ENCODE results near the gene DZIP1L.
A peak's percentile ranks its signal among the peaks of the same experiment; 100 is the strongest.

The DZIP1L gene

GRCh38 chr3:138119423-138119766, 4.0 kb upstream of the DZIP1L start:
- DNase-seq (ENCODE audit: extremely low read depth, insufficient read length): no peak
- Histone ChIP-seq H3K27me3 (replicated peaks; ENCODE audit: control insufficient read depth, insufficient read depth, low read length) (no peaks in the 10 kb centered on the region), H3K36me3 (ENCODE audit: control insufficient read depth, insufficient read depth, low read length) (no peaks in the 10 kb centered on the region), H3K4me3 (replicated peaks; ENCODE audit: low read depth, low read length) (no peak overlapping the region)
- TF ChIP-seq, protein P1, sequence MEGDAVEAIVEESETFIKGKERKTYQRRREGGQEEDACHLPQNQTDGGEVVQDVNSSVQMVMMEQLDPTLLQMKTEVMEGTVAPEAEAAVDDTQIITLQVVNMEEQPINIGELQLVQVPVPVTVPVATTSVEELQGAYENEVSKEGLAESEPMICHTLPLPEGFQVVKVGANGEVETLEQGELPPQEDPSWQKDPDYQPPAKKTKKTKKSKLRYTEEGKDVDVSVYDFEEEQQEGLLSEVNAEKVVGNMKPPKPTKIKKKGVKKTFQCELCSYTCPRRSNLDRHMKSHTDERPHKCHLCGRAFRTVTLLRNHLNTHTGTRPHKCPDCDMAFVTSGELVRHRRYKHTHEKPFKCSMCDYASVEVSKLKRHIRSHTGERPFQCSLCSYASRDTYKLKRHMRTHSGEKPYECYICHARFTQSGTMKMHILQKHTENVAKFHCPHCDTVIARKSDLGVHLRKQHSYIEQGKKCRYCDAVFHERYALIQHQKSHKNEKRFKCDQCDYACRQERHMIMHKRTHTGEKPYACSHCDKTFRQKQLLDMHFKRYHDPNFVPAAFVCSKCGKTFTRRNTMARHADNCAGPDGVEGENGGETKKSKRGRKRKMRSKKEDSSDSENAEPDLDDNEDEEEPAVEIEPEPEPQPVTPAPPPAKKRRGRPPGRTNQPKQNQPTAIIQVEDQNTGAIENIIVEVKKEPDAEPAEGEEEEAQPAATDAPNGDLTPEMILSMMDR (IDR thresholded peaks at IDR 0.05; ENCODE audit: insufficient read depth, low read length, poor library complexity, severe bottlenecking): no peak

- DNase-seq (ENCODE audit: extremely low read depth, insufficient read length): no peak
- no peak overlapping the region for H3K4me3 ChIP-seq (replicated peaks; ENCODE audit: low read depth, low read length)
- TF ChIP-seq, protein P1 (IDR thresholded peaks at IDR 0.05; ENCODE audit: insufficient read depth, low read length, poor library complexity, severe bottlenecking): peak; percentile 90
- H3K36me3 ChIP-seq (ENCODE audit: control insufficient read depth, insufficient read depth, low read length): no peaks in the 10 kb centered on the region
- H3K27me3 ChIP-seq (replicated peaks; ENCODE audit: control insufficient read depth, insufficient read depth, low read length): no peaks in the 10 kb centered on the region
These were observed 3.4 kb upstream of the DZIP1L start for GRCh38 chr3:138118612-138119422.

DNA sequence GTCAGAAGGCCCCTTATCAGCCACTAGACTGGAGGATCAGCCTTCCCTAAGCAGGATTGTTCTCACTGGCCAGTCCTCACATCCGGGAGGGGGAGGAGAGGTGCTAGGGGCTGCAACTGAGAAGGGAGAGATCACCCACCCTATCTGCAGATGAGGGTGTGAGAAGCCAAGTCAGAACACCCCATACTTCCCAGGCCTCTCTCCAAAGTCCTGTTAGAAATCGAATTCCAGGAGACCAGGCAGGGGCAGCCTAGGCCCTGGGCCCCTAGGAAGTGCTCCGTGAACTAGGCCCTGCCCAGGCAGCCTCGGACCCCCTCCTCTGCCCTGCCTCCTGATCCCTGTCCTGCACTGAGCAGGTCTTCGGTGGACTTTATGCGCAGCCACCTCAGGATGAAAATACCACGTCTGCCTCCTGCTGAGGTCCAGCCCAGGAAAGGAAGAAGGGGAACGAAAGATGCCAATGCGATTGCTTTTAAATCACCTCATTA, 933 bp downstream of the DZIP1L start:
- Histone ChIP-seq H3K36me3 (ENCODE audit: control insufficient read depth, insufficient read depth, low read length) (no peaks in the 10 kb centered on the region), H3K27me3 (replicated peaks; ENCODE audit: control insufficient read depth, insufficient read depth, low read length) (peaks cover 3% of the 10 kb centered on the region; the same call in 1 of the 2 replicates), H3K4me3 (replicated peaks; ENCODE audit: low read depth, low read length) (no peak overlapping the region)
- no peak for DNase-seq (ENCODE audit: extremely low read depth, insufficient read length)
- TF ChIP-seq, protein P1 (IDR thresholded peaks at IDR 0.05; ENCODE audit: insufficient read depth, low read length, poor library complexity, severe bottlenecking): no peak

GRCh38 chr3:138113326-138113725, 2.1 kb downstream of the DZIP1L start:
- no peak overlapping the region for H3K4me3 ChIP-seq (replicated peaks; ENCODE audit: low read depth, low read length)
- H3K27me3 ChIP-seq (replicated peaks; ENCODE audit: control insufficient read depth, insufficient read depth, low read length): peaks cover 3% of the 10 kb centered on the region; the same call in 1 of the 2 replicates
- no peak for DNase-seq (ENCODE audit: extremely low read depth, insufficient read length)
- TF ChIP-seq, protein P1 (IDR thresholded peaks at IDR 0.05; ENCODE audit: insufficient read depth, low read length, poor library complexity, severe bottlenecking): no peak
- H3K36me3 ChIP-seq (ENCODE audit: control insufficient read depth, insufficient read depth, low read length): no peaks in the 10 kb centered on the region

- H3K27me3 ChIP-seq (replicated peaks; ENCODE audit: control insufficient read depth, insufficient read depth, low read length): peaks cover 3% of the 10 kb centered on the region; the same call in 1 of the 2 replicates
- TF ChIP-seq, protein P1 (IDR thresholded peaks at IDR 0.05; ENCODE audit: insufficient read depth, low read length, poor library complexity, severe bottlenecking): no peak
- DNase-seq (ENCODE audit: extremely low read depth, insufficient read length): no peak
- H3K4me3 ChIP-seq (replicated peaks; ENCODE audit: low read depth, low read length): no peak overlapping the region
- H3K36me3 ChIP-seq (ENCODE audit: control insufficient read depth, insufficient read depth, low read length): no peaks in the 10 kb centered on the region
These were observed 3.0 kb downstream of the DZIP1L start for GRCh38 chr3:138112362-138112761.

Measured in GM06990 (cell line).